Ovary (tissue), 9 donors: ENCODE data around the gene ADGRA3. TPM values are rescaled to one million over a fixed set of nuclear protein-coding genes. Genes with fewer than 3 reads are reported as not detected.

Experiments
- DNase-seq, 5 donors: peaks; one replicate each; pipeline ENCODE4 v3.0.0-alpha.2; 2019 to 2020
- H3K27ac ChIP-seq, 2 donors: fragments of 200-600 bp; one replicate each; pipeline versions ENCODE4 v1.5.1 to v1.8.0; 2019 to 2022
- H3K27me3 ChIP-seq: fragments of 200-600 bp; one replicate; pipeline ENCODE4 v1.8.0; 2022
- H3K36me3 ChIP-seq: fragments of 200-600 bp; sonication (generic); one replicate; pipeline ENCODE4 v1.5.1; 2019
- H3K4me1 ChIP-seq: one replicate; pipeline ENCODE4 v1.8.1; 2013; ENCODE audit warnings: mild to moderate bottlenecking, moderate library complexity; ENCODE audit not compliant: insufficient read depth
- H3K4me3 ChIP-seq: fragments of 200-600 bp; sonication (generic); one replicate; pipeline ENCODE4 v1.5.1; 2017
- H3K9me3 ChIP-seq, 2 donors: fragments of 200-600 bp in 1 of 2; sonication (generic) in 1 of 2; one replicate each; pipeline versions ENCODE4 v1.5.1 to v1.8.1; 2013 to 2019; ENCODE audit warnings: mild to moderate bottlenecking in 1 of 2, moderate library complexity in 1 of 2
- CTCF ChIP-seq, 3 donors: fragments of 450-650 bp in 2 of 3; fragments of 200-600 bp in 1 of 3; IDR thresholded peaks; one replicate each; pipeline versions ENCODE4 v1.5.1 to v1.8.0; 2016 to 2022; ENCODE audit warnings: antibody characterized with exemption in 3 of 3, mild to moderate bottlenecking in 1 of 3
- EP300 ChIP-seq: sonication (generic); formaldehyde crosslinking; IDR thresholded peaks from one replicate; pipeline ENCODE4 v1.6.1; 2017; ENCODE audit warnings: antibody characterized with exemption
- POLR2A ChIP-seq: fragments of 450-650 bp; IDR thresholded peaks from one replicate; pipeline ENCODE4 v1.6.1; 2017; ENCODE audit warnings: antibody characterized with exemption, mild to moderate bottlenecking, moderate library complexity
- WGBS, 3 donors: extraction: QIAGEN DNeasy Blood & Tissue Kit in 1 of 3; methylation state at CpG; one replicate each; pipeline versions ENCODE4 v1.1.5 to v1.1.7; 2013 to 2017; 5-methylcytosine and 5-hydroxymethylcytosine counted together
- intact Hi-C, 4 donors: fragments of 100-400 bp; cut with DNase I; formaldehyde crosslinking; loops; one replicate each; pipeline versions ENCODE4 v1.11.0 to v1.15.1; 2022 to 2023
- polyA plus RNA-seq, 2 donors: library from polyadenylated mRNA; stranded (reverse); fragments of 200-250 nt in 1 of 2; fragments of 350-450 nt in 1 of 2; fragmentation: Illumina TruSeq in 1 of 2; extraction: RNeasy Lipid Tissue Mini Kit (QIAGEN cat#74804) in 1 of 2; gene quantifications; one replicate each; pipeline ENCODE4 v1.2.3, GENCODE V29; 2013 to 2014
- total RNA-seq, 7 donors: library from RNA; depleted of rRNA in 2 of 7; stranded (reverse); fragments of >200 nt in 2 of 7; fragmentation: NEBNext Ultra II Directional in 3 of 7; extraction: Animal tissue kit (Norgen Biotek cat#: 25700) in 3 of 7; gene quantifications; one replicate each; pipeline versions ENCODE4 v1.1.0 to v1.2.4, GENCODE V29; 2016 to 2023
- donor health status: DM: no; HTN: no; CAD: no; lungs with moderate emphysema.
- donor health status: DM: no; HTN: no; CAD: no.
- donor health status: Bipolar disorder and iron deficiency.
- donor health status: DM: yes; HTN: yes; CAD: no.
- donor health status: DM: no; HTN: no; CAD: no.
- donor health status: DM: yes; HTN: yes; CAD: no.

ADGRA3 gene
- total and polyA plus RNA-seq, 9 donors = 13.1 to 58.1 (median 24.3) TPM

- 69 to 81% (median 78%) methylated on average over 1 of the region's 1 CpG for WGBS, 3 donors
- Histone ChIP-seq H3K27ac (no peak overlapping the region), H3K36me3 (no peaks in the 10 kb centered on the region), H3K4me3 (no peak overlapping the region), H3K4me1 (peaks cover 8% of the 10 kb centered on the region), H3K27me3 (no peaks in the 10 kb centered on the region), H3K9me3 (no peaks in the 10 kb centered on the region)
- TF ChIP-seq POLR2A = no peak
- DNase-seq = no peak
- intact Hi-C loops = no loop called here
These were observed 5.1 kb downstream of the ADGRA3 start for GRCh38 chr4:22510750-22511149.

- H3K27me3 ChIP-seq = no peaks in the 10 kb centered on the region
- no peaks in the 10 kb centered on the region for H3K9me3 ChIP-seq
- intact Hi-C loops = no loop called here
- H3K4me3 ChIP-seq = no peak overlapping the region
- peaks cover 6% of the 10 kb centered on the region for H3K4me1 ChIP-seq
- TF ChIP-seq EP300 (no peak), CTCF (IDR thresholded peaks at IDR 0.05) (no peak), POLR2A (no peak)
- H3K27ac ChIP-seq = no peak overlapping the region
- no peak for DNase-seq
- WGBS, 3 donors = 87 to 96% (median 96%) methylated on average over 3 of the region's 3 CpGs
- no peaks in the 10 kb centered on the region for H3K36me3 ChIP-seq
These were observed 7.5 kb downstream of the ADGRA3 start for GRCh38 chr4:22508376-22508775.

- intact Hi-C loops = no loop called here
- Histone ChIP-seq H3K9me3 (no peaks in the 10 kb centered on the region), H3K4me3 (no peak overlapping the region), H3K4me1 (peaks cover 2% of the 10 kb centered on the region), H3K36me3 (no peaks in the 10 kb centered on the region), H3K27ac (no peak overlapping the region), H3K27me3 (no peaks in the 10 kb centered on the region)
- TF ChIP-seq EP300 (no peak), CTCF (IDR thresholded peaks at IDR 0.05) (no peak), POLR2A (no peak)
- WGBS, 3 donors = 94 to 99% (median 96%) methylated on average over 4 of the region's 4 CpGs
- no peak for DNase-seq
These were observed 10.9 kb downstream of the ADGRA3 start for GRCh38 chr4:22504922-22505321.

- intact Hi-C loops = no loop called here
- 85 to 92% (median 88%) methylated on average over 5 of the region's 5 CpGs for WGBS, 3 donors
- TF ChIP-seq EP300 (no peak), POLR2A (no peak), CTCF (IDR thresholded peaks at IDR 0.05) (no peak)
- Histone ChIP-seq H3K36me3 (no peaks in the 10 kb centered on the region), H3K27me3 (no peaks in the 10 kb centered on the region), H3K9me3 (no peaks in the 10 kb centered on the region), H3K4me1 (peaks cover 2% of the 10 kb centered on the region), H3K4me3 (no peak overlapping the region), H3K27ac (no peak overlapping the region)
- DNase-seq = no peak
These were observed 11.4 kb downstream of the ADGRA3 start for GRCh38 chr4:22504447-22504846.

- 96 to 99% (median 97%) methylated on average over 3 of the region's 3 CpGs for whole genome bisulfite sequencing, 3 donors
- TF ChIP-seq POLR2A = no peak
- no peak for TF ChIP-seq EP300
- TF ChIP-seq CTCF (IDR thresholded peaks at IDR 0.05) = no peak
- Histone ChIP-seq H3K27me3 (no peaks in the 10 kb centered on the region), H3K4me1 (peaks cover 2% of the 10 kb centered on the region), H3K9me3 (no peaks in the 10 kb centered on the region), H3K27ac (no peak overlapping the region), H3K4me3 (no peak overlapping the region), H3K36me3 (no peaks in the 10 kb centered on the region)
- DNase-seq = no peak
- intact Hi-C loops = no loop called here
These were observed 12.7 kb downstream of the ADGRA3 start for GRCh38 chr4:22502895-22503814.
